HG03342 (cell line): ENCODE measurements around the gene PHF23.

Experiments
- ATAC-seq: cut with Tn5 transposase; IDR thresholded peaks from one replicate; pipeline ENCODE4 v1.9.1; 2021; ENCODE audit warnings: mild to moderate bottlenecking, moderate library complexity; ENCODE audit not compliant: unreplicated experiment

The PHF23 gene

DNA sequence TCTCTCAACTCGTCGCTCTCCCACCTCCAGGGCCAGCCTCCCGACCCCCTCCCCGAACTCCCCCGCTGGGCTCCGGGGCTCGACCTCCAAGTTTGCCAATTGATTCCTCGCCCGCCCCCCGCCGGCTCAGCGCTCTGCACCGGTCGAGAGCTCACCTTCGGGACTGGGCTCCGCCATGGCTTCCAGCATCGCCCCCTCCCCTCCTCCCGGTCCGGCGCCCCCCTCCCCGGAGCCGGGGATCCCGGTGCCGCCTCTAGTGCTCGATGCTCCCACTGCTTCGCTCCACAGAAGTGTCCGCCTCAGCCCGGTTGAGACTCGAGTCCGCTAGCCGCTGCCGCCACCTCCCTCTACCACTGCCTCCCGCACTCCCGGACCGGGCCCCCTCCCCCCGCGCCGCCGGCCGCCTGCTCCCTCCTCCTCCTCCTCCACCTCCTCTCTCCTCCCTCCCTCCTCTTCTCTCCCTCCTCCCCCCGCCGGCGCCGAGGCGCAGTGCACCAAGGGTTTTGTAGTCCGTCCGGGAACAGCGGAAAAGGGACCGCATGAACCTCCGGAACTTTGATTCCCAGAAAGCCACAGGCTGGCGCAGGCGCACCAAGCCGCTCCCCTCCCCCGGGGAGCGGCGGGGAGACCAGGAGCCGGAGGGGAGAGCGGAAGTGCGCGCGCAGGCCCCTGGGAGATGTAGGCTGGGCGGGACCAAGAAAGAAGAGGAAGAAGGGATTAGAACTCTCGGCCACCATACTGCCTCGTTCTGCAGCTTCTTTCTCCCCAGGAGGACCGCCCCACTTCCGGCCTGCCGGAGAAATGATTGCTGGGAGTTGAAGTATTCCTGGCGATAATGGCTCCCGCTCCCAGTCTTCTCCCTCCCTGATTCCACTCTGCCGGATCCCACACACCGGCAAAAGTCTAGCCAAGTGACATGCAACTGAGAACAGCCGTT is at the start of gene PHF23:
PHF23 (minus strand) TSS at position 367 of the 937 bp plus-strand sequence; CDS start at position 189, 178 bp downstream.
- ATAC-seq = peak; percentile 49

DNA sequence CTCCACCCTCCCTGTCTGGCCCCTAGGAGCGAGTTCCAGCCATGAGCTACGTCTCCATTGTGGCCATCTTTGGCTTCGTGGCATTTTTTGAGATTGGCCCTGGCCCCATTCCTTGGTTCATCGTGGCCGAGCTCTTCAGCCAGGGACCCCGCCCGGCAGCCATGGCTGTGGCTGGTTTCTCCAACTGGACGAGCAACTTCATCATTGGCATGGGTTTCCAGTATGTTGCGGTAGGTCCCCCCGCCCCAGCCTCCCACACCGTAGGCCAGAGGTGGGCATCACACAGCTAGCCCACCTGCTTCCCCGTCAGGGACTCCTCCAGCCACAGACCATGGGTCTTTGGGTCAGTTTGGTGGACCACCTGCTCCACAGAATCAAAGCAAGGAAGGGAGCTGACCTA is 46.4 kb upstream of the PHF23 start:
- ATAC-seq = no peak

DNA sequence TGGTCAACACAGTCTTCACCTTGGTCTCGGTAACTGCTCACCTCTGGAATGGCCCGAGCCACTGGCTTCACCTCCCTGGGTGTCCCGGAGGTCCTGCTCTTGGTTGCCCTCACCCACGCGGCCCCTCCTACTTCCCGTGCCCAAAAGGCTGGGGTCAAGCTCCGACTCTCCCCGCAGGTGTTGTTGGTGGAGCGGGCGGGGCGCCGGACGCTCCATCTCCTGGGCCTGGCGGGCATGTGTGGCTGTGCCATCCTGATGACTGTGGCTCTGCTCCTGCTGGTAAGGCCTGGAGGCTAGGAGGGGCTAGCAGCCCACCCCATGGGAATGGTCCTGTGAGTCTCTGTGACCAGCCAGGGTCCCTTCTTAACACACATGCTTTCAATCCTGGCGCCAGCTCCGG is 45.7 kb upstream of the PHF23 start:
- no peak for ATAC-seq

DNA sequence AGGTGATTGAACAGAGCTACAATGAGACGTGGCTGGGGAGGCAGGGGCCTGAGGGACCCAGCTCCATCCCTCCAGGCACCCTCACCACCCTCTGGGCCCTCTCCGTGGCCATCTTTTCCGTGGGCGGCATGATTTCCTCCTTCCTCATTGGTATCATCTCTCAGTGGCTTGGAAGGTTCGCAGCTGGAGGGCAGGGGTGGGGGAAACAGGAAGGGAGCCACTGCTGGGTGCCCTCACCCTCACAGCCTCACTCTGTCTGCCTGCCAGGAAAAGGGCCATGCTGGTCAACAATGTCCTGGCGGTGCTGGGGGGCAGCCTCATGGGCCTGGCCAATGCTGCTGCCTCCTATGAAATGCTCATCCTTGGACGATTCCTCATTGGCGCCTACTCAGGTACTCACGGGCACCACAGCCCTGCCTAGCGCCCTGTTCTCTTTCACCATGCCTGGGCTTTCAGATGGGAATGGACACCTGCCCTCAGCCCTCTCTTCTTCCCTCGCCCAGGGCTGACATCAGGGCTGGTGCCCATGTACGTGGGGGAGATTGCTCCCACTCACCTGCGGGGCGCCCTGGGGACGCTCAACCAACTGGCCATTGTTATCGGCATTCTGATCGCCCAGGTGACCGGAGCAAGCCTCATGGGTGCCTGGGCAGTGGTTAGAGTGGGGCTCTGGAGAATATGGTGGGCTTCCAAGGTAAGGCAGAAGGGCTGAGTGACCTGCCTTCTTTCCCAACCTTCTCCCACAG is 44.4 kb upstream of the PHF23 start:
- no peak for ATAC-seq

DNA sequence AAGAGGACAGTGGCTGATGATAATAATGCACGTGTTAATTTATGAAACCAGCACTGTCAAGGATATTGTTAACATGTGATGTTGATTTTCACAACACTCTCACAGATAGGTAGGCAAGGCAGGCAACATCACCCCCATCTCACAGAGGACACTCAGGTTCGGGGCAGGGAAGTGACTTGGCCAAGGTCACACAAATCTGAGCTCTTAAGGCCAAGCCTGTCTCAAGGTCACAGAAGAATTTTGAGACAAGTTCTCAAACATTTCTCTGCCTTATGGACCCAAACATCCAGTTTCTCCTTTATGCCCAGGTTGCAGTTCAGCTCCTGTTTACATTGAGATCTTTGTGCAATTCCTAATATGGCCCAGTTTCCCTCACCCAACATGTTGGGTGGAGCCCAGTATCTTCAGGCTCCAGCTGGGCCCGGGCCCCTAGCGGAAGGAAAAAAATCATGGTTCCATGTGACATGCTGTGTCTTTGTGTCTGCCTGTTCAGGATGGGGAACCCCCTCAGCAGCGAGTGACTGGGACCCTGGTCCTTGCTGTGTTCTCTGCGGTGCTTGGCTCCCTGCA is 43.6 kb upstream of the PHF23 start:
- no peak for ATAC-seq

DNA sequence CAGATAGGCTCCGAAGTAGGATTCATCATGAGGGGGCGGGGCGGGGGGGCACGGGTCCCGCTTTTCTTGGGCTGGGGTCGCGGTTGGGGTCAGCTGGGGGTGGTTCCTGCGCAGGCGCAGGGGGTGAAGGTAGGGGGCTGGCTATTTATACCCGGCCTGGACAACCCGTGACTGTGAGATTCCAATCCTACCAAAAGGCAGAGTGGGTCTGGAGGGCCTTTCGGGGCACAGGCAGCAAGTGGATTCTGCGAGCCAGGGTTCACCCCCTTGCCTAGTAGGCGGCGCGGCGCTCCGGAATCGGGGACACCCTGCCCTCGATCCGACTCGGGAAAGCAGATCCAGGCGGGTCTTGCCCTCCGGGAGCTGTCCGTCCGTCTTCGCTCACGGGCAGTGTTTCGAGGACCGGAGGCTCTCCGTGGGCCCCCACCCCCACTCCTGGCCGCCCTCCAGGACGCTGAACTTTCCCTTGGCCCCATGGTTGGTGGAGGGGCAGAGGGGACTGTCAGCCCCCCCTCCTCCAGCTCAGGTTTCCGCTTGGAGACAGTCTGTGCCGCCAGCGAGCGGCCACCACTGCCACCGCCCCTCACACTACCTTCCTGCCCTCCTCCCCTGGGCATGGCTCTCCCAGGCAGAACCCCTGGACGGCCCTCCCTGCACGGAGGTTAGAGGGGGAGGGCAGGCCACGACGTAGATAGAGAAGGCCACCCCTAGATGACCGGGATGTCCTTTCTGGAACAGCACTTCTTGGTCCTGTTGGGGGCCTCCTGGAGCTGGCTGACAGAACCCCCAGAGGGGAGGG is 42.9 kb upstream of the PHF23 start:
- ATAC-seq = no peak

DNA sequence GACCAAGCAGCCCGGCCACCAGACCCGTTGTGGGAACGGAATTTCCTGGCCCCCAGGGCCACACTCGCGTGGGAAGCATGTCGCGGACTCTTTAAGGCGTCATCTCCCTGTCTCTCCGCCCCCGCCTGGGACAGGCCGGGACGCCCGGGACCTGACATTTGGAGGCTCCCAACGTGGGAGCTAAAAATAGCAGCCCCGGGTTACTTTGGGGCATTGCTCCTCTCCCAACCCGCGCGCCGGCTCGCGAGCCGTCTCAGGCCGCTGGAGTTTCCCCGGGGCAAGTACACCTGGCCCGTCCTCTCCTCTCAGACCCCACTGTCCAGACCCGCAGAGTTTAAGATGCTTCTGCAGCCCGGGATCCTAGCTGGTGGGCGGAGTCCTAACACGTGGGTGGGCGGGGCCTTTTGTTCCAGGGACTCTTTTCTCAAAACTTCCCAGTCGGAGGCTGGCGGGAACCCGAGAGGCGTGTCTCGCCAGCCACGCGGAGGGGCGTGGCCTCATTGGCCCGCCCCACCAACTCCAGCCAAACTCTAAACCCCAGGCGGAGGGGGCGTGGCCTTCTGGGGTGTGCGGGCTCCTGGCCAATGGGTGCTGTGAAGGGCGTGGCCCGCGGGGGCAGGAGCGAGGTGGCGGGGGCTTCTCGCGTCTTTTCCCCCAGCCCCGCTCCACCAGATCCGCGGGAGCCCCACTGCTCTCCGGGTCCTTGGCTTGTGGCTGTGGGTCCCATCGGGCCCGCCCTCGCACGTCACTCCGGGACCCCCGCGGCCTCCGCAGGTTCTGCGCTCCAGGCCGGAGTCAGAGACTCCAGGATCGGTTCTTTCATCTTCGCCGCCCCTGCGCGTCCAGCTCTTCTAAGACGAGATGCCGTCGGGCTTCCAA is 42.1 kb upstream of the PHF23 start, which contains the start of gene SLC2A4:
SLC2A4 (plus strand) TSS at position 645 of the 879 bp plus-strand sequence; CDS start at position 862, 217 bp downstream.
- peak; percentile 63 for ATAC-seq

DNA sequence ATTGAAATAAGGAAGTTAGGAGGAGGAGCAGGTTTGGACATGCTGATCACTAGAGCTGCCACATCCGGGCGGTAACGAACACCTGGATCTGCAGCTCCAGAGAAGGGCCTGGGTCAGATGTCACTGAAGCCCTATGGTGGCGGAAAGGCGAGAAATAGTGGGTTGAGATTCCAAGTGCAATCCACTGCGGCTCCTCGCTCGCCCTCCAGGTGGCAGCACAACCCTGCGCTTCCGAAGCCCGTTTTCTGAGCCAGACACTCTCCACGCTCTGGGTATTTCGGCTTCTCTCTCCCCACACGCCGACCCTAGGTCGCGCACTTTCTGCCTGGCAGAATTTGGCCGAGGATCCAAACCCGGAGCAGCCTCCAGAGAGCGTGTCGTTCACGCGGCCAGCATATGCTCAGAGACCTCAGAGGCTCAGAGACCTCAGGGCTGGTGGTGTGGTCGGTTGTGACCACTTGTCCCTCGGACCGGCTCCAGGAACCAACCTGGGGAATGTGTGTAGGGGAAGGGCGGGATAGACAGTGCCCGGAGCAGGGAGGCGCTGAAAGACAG is 41.3 kb upstream of the PHF23 start:
- ATAC-seq = peak; percentile 61

DNA sequence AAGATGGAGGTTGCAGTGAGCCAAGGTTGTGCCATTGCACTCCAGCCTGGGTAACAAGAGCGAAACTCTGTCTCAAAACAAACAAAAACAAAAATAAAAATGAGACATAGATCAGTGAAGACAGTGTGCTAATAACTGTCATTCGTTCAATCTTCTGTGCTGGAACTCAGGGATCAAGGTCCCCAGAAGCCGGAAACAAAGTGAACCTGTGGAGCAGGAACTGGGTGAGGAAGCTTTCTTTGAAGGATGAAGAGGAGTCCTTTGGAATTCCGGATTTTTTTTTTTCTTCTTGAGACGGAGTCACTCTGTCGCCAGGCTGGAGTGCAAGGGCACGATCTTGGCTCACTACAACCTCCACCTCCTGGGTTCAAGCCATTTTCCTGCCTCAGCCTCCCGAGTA is 40.2 kb upstream of the PHF23 start:
- ATAC-seq = no peak

DNA sequence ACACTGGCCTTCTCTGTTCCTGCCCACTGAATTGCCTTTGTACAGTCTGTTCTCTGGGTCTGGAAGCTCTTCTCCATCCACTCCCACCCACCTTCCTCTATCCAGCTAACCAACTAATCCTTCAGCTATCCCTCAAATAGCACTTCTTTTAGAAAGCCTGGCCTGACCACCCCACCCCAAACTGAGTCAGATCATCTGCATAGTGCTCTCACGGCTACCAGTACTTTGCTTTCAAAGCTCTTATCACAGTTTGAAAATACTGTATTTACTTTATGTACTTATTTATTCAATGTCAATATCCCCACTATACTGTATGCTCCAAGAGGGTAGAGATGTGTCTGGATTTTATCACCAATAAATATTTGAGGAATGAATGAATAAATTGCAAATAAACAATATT is 27.5 kb upstream of the PHF23 start:
- ATAC-seq = no peak

DNA sequence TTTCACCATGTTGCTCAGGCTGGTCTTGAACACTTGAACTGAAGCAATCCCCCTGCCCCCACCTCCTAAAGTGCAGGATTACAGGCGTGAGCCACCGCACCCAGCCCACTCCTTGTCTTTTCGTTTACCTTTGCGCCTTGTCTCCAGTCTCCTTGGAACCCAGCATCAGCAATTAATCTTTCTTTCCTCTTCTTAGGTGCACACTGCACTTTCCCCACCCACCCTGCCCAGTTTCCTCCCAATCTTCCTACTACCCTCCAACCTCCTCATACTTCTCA is 24.5 kb upstream of the PHF23 start:
- no peak for ATAC-seq

DNA sequence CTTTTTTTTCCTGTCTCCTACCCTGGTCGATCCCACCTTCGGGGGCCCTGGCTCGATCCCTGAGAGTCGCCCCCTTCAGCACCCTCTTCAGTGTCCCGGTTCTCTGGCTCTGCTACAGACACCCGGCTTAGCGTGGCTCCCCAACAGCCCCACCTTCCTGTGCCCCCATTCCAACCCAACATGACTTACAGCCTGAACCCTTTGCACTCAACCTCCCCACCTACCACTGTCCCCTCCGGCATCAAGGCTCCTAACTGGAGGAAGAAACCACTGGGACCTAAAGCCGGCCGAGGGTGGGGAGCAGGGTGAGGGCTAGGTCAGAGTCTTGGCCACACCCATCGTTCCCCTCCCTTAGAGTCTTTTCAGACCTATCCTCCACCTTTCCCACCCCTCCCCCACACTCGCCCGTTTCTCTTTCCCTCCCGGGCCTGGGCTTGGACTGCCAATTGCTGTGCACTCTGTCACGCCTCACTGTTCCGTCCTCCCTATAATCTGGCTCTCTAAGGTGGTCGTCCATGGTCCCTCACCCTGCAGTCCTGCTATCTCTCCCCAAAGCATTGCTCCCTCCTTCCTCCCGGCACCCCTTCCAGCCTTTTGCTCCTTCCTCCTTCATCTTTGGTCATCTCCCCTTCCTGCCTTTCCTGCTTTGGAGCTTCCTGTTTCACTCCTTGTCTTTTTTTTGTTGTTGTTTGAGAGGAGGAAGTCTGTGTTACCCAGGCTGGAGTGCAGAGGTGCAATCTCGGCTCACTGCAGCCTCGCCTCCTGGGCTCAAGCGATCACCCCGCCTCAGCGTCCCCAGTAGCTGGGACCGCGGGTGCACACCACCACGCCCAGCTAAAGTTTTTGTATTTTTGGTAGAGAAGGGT is 23.9 kb upstream of the PHF23 start:
- no peak for ATAC-seq

DNA sequence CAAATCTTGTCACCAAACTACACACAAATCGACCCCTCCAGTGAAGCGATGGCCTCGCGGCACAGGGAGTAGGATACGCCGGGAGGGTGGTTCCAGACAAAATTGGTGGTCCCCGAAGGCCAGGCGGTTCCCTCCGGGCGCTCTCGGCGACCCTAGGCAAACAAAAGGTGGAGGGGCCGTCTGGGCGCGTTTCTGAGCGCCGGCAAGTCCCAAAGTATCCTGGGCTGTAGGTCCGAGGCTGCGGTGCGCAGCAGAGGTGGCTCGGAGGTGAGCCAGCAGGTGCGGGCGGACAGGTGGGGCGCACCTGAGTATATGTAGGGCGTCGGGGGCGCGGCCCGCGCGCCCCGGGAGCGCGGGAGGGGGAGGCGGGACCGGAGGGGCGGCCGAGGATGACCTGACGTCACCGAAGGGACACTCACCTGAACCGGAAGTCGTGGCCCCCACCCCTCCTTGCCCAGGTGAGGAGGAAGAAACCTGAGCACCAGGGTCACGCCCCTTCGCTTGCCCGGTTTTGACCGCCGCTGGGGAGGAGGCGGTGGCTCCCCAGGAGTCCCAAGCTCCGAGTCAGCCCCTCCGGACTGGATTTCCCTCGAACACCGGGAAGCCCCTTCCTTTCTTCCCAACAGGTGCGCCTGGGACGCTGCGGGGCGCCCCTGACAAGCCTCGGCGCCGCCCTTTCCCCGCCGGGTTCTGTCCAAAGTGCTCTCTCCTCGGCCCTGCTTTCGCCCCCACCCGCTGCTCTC is 23.1 kb upstream of the PHF23 start, which contains the start of gene CLDN7:
CLDN7 (minus strand) TSS at position 287 of the 743 bp plus-strand sequence. CDS start 435 bp downstream, outside the sequence.
- no peak for ATAC-seq

DNA sequence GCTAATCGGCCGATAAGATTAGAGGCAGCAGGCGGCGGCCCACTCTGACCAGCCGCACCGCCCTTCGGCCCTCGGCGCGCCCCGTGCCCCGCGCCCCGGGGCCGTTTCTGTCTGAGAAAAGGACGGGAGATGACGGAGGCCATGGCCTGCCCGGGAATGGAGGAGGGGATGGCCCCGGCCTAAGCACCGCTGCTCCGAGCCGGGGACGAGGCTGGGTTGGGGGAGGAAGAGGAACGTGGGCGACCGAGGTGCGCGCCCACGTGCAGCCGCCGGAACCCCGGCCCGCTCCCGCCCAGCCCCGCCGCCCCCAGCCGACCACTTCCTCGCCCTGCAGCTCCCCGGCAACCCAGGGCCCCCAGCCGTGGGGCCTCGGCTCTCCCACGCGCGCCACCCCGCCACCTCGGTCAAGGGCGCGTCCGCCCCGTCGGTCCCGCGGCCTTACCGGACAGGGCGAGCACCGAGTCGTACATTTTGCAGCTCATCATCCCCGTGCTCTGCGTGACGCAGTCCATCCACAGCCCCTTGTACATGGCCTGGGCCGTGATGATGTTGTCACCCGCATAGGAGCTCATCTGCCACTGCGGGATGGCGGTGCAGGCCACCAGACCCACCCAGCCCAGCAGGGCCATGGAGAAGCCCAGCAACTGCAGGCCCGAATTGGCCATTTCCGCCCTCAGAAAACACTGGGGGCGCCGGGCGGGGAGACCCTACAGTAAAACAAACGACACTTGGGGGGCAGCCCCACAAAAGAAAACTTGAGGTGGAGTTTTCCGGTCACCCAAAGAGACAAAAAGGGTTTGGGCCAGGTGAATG is 22.3 kb upstream of the PHF23 start:
- ATAC-seq = no peak

DNA sequence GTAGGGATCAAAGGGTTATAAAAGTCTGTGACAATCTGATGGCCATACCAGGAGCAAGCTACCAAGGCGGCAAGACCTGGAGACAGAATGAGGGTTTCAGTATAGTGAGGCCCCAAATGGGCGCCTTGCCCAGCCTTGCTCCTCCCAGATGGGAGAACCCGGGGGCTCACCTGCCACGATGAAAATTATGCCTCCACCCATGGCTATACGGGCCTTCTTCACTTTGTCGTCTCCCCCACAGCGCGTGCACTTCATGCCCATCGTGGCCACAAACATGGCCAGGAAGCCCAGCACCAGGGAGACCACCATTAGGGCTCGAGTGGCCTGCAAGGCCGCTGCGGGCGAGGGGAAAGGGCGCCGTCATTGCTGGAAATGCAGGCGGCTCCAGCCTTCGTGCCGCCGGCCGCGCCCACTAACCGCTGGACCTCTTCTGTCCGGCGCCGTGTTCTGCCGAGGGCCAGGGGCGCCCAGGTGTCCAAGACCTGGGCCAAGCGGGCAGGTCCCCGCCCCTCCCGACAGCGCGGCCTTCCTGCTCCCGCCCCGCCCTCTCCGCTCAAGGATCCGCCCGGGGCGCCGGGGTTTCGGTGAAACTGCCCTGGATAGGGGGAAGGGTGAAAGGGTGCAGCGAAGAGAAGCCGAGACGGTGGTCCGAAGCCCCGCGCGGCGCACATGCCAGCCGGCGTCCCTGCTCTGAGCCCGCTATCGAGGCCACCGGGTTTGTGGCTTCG is 21.6 kb upstream of the PHF23 start:
- ATAC-seq = no peak

DNA sequence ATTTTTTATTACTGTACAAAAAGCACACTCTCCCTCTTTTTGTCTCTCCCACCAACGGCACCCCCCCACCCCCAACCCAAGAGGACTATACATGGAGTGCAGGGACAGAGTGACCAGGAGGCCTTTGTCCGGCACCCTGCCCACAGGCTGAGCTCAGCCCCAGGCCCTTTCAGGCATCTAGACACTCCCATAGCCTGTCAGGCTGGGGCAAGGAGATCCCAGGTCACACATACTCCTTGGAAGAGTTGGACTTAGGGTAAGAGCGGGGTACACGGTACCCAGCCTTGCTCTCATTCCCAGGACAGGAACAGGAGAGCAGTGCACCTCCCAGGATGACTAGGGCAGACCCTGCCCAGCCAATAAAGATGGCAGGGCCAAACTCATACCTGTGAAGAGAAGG is 20.9 kb upstream of the PHF23 start:
- no peak for ATAC-seq

DNA sequence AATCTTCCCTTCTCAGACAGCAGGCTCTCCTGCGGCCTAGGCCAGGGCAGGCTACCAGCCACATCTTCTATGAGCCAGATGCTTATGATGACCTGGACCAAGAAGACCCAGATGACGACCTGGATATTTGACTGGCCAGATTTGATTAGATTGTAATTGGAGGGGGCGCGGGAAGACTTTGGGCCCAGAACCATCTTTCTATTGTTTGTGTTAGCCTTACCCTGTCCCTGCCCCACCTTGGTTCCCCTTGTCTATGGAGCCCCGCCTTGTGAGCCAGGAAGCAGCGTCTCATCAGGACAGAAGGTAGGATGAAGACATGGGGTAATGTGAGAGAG is 20.3 kb upstream of the PHF23 start:
- no peak for ATAC-seq
